HG03025 (cell line): ENCODE measurements around the gene URB2.

Experiments
- ATAC-seq: cut with Tn5 transposase; IDR thresholded peaks from one replicate; pipeline ENCODE4 v1.9.1; 2021; ENCODE audit warnings: mild to moderate bottlenecking, moderate library complexity; ENCODE audit not compliant: unreplicated experiment, low FRiP score

URB2 gene

GRCh38 chr1:229642970-229643369, 16.9 kb downstream of the URB2 start:
- no peak for ATAC-seq

GRCh38 chr1:229643996-229644745, 18.1 kb downstream of the URB2 start:
- peak; percentile 65 for ATAC-seq

GRCh38 chr1:229645324-229645993, 19.4 kb downstream of the URB2 start:
- ATAC-seq: no peak

- ATAC-seq: no peak
Observed at GRCh38 chr1:229648406-229648805, 22.4 kb downstream of the URB2 start.

GRCh38 chr1:229650045-229650444, 24.0 kb downstream of the URB2 start:
- ATAC-seq: no peak

GRCh38 chr1:229651546-229651945, 25.5 kb downstream of the URB2 start:
- ATAC-seq: no peak

GRCh38 chr1:229653420-229653819, 27.4 kb downstream of the URB2 start:
- no peak for ATAC-seq

- ATAC-seq: no peak
Observed at GRCh38 chr1:229655781-229656180, 29.7 kb downstream of the URB2 start.

GRCh38 chr1:229657993-229658755, 32.1 kb downstream of the URB2 start:
- ATAC-seq: peak; percentile 89

- no peak for ATAC-seq
Observed at GRCh38 chr1:229661022-229661877, 35.2 kb downstream of the URB2 start.

GRCh38 chr1:229661897-229662296, 35.9 kb downstream of the URB2 start:
- ATAC-seq: no peak

- no peak for ATAC-seq
Observed at GRCh38 chr1:229664133-229664689, 38.2 kb downstream of the URB2 start.

- ATAC-seq: no peak
Observed at GRCh38 chr1:229665912-229666558, 40.0 kb downstream of the URB2 start.

GRCh38 chr1:229666585-229666984, 40.5 kb downstream of the URB2 start:
- no peak for ATAC-seq

GRCh38 chr1:229669333-229669732, 43.3 kb downstream of the URB2 start:
- ATAC-seq: no peak

- no peak for ATAC-seq
Observed at GRCh38 chr1:229671310-229671709, 45.3 kb downstream of the URB2 start.

- ATAC-seq: no peak
Observed at GRCh38 chr1:229672246-229672645, 46.2 kb downstream of the URB2 start.

GRCh38 chr1:229674042-229674441, 48.0 kb downstream of the URB2 start:
- ATAC-seq: no peak

GRCh38 chr1:229675396-229675795, 49.3 kb downstream of the URB2 start:
- ATAC-seq: no peak

- no peak for ATAC-seq
Observed at GRCh38 chr1:229685149-229685548, 59.1 kb downstream of the URB2 start.
